SJSA1 (cell line): ENCODE data around the gene ZCCHC2. TPM values are rescaled to one million over a fixed set of nuclear protein-coding genes. Genes with fewer than 3 reads are reported as not detected.

Experiments
- DNase-seq, 2 experiments: peaks; one replicate each; pipeline ENCODE4 v3.0.0-alpha.2; 2015 to 2020; ENCODE audit warnings: low spot score in 2 of 2, low read depth in 1 of 2
- H3K27ac ChIP-seq: fragments of 250-450 bp; sonication (Bioruptor Pico); 2 replicates; pipeline ENCODE4 v1.5.1; 2020; ENCODE audit warnings: mild to moderate bottlenecking, moderate library complexity
- H3K27me3 ChIP-seq: fragments of 250-450 bp; sonication (Bioruptor Pico); replicated peaks from 2 replicates; pipeline ENCODE4 v1.5.1; 2020; ENCODE audit warnings: mild to moderate bottlenecking, moderate library complexity
- H3K36me3 ChIP-seq: fragments of 250-450 bp; sonication (Bioruptor Pico); 2 replicates; pipeline ENCODE4 v1.5.1; 2020; ENCODE audit warnings: mild to moderate bottlenecking
- H3K4me1 ChIP-seq: fragments of 250-450 bp; sonication (Bioruptor Pico); replicated peaks from 2 replicates; pipeline ENCODE4 v1.6.1; 2021; ENCODE audit warnings: mild to moderate bottlenecking
- H3K4me3 ChIP-seq: fragments of 250-450 bp; sonication (Bioruptor Pico); 2 replicates; pipeline ENCODE4 v1.5.1; 2020; ENCODE audit warnings: mild to moderate bottlenecking
- H3K9me3 ChIP-seq: fragments of 250-450 bp; sonication (Bioruptor Pico); replicated peaks from 2 replicates; pipeline ENCODE4 v1.5.1; 2020; ENCODE audit warnings: mild to moderate bottlenecking
- total RNA-seq: library from RNA; depleted of rRNA; stranded (reverse); fragments of >200 nt; shearing (Covaris generic); gene quantifications from 2 replicates; pipeline ENCODE4 v1.2.3, GENCODE V29; 2014; rRNA removed

ZCCHC2 gene
- total RNA-seq, result 2.9 and 3.3 TPM in 2 replicates

- peak within 1 kb of the TSS; percentile 67 for H3K27ac ChIP-seq
- H3K9me3 ChIP-seq, result no peaks in the 10 kb centered on the region
- H3K4me1 ChIP-seq, result peaks cover 26% of the 10 kb centered on the region
- DNase-seq, result peak; percentile 97 to 100
- peaks cover 11% of the 10 kb centered on the region for H3K27me3 ChIP-seq
- H3K36me3 ChIP-seq, result peaks cover 7% of the 10 kb centered on the region; the same call in 1 of the 2 replicates
- peak within 1 kb of the TSS; percentile 87 for H3K4me3 ChIP-seq
Measured at GRCh38 chr18:62522504-62523254, at the start of gene ZCCHC2. Gene ZCCHC2 (plus strand): TSS chr18:62523025. CDS start chr18:62523425, 400 bp downstream.

DNA sequence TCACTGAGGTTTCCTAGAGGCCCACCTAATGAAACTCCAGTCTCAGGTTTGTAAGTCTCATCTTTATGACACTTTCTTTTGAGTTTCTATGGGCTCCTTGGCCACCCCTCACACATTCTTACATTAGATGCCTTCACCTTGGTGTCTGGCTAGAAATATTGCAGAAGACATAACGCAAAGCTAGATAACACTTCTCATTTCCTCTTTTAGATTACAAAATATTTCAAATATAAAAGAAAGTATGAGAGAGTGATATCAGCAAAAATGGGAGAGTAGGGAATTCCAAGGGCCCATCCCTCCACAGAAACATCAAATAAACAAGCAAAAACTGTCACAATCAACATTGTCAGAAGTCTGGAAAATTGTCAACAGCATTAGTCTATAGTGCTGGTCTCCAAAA is 43.3 kb upstream of the ZCCHC2 start:
- DNase-seq, result no peak
- H3K4me3 ChIP-seq, result no peak overlapping the region
- H3K9me3 ChIP-seq, result no peaks in the 10 kb centered on the region
- H3K4me1 ChIP-seq, result no peaks in the 10 kb centered on the region
- H3K27me3 ChIP-seq, result 0 out of 2 replicates have a peak, but pooled peaks cover 2% of the 10 kb centered on the region
- H3K27ac ChIP-seq, result no peak overlapping the region
- H3K36me3 ChIP-seq, result no peaks in the 10 kb centered on the region

DNA sequence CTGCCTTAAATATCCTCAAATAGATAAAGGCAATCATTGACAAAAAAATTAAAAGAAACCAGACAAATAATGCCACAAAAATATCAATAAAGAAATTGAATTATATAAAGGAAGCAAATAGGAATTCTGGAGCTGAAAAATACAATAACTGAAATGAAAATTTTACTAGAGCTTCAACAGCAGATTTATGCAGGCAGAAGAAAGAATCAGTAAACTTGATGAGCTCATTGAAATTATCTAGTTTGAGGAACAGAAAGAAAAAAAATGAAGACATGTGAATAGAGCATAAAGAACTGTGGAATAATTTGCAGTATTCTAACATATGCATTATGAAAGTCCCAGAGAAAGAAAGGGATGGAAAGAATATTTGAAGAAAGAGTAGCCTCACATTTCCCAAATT is 41.9 kb upstream of the ZCCHC2 start:
- Histone ChIP-seq H3K27ac (no peak overlapping the region), H3K4me1 (no peaks in the 10 kb centered on the region), H3K27me3 (0 out of 2 replicates have a peak, but pooled peaks cover 2% of the 10 kb centered on the region), H3K4me3 (no peak overlapping the region), H3K36me3 (no peaks in the 10 kb centered on the region), H3K9me3 (no peaks in the 10 kb centered on the region)
- no peak for DNase-seq

DNA sequence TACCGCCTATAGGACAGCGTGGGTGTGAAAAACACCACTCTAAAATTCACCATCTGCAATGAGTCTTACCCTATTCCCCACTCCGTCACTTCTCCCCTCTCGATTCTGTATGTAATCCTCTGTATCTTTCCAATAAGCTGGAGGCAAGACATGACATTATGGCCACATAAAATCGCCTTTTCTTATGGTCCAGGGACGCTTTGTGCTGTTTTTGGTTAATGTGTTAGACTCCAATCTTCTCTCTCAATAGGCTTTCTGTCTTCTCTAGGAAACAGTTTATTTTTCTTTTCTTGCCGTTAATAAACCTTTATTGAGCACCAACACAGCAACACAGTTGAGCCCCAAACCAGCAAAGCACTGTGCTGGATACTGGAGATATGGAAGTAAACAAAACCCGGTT is 37.9 kb upstream of the ZCCHC2 start:
- Histone ChIP-seq H3K4me3 (no peak overlapping the region), H3K36me3 (no peaks in the 10 kb centered on the region), H3K4me1 (no peaks in the 10 kb centered on the region), H3K27me3 (no peaks in the 10 kb centered on the region), H3K9me3 (no peaks in the 10 kb centered on the region), H3K27ac (no peak overlapping the region)
- DNase-seq, result no peak

GRCh38 chr18:62485684-62486083 is 37.1 kb upstream of the ZCCHC2 start:
- no peaks in the 10 kb centered on the region for H3K27me3 ChIP-seq
- no peak overlapping the region for H3K4me3 ChIP-seq
- H3K9me3 ChIP-seq, result no peaks in the 10 kb centered on the region
- peak in 1 of 2 experiments; percentile 44 for DNase-seq
- H3K27ac ChIP-seq, result no peak overlapping the region
- no peaks in the 10 kb centered on the region for H3K36me3 ChIP-seq
- no peaks in the 10 kb centered on the region for H3K4me1 ChIP-seq

DNA sequence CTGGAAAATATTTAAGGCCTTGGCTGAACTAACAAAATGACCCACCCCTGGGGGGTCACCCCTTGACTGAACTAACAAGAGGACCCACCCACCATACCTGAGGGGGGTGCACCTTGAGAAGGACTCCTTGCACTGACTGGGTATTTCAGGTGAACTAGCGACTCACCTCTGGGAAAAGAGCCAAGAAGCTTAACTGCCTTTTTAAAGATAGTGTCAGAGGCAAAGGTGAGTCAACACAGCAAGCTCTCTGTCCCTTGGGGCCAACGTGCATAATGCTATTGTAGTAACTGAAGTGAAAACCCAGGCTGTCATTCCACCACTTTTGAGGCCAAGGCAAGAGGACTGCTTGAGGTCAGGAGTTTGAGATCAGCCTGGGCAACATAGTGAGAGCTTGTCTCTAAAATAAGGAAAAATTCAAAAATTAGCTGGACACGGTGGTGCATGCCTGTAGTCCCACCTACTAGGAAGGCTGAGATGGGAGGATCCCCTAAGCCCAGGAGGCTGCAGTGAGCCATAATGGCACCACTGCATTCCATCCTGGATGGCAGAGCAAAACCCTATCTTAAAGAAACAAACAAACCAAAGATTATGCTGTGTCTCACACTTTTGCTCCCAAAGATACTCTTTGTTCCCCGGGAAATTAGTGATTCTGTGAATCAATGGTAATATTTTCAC is 36.4 kb upstream of the ZCCHC2 start:
- peak in 1 of 2 experiments; percentile 6 for DNase-seq
- H3K4me3 ChIP-seq, result no peak overlapping the region
- H3K9me3 ChIP-seq, result no peaks in the 10 kb centered on the region
- H3K4me1 ChIP-seq, result no peaks in the 10 kb centered on the region
- H3K27ac ChIP-seq, result no peak overlapping the region
- H3K27me3 ChIP-seq, result no peaks in the 10 kb centered on the region
- no peaks in the 10 kb centered on the region for H3K36me3 ChIP-seq

- no peak overlapping the region for H3K4me3 ChIP-seq
- no peaks in the 10 kb centered on the region for H3K27me3 ChIP-seq
- DNase-seq, result no peak
- H3K27ac ChIP-seq, result no peak overlapping the region
- H3K36me3 ChIP-seq, result no peaks in the 10 kb centered on the region
- no peaks in the 10 kb centered on the region for H3K4me1 ChIP-seq
- H3K9me3 ChIP-seq, result no peaks in the 10 kb centered on the region
Measured at GRCh38 chr18:62487161-62487560, 35.7 kb upstream of the ZCCHC2 start.

GRCh38 chr18:62490967-62491695 is 31.7 kb upstream of the ZCCHC2 start:
- no peak for DNase-seq
- Histone ChIP-seq H3K36me3 (no peaks in the 10 kb centered on the region), H3K27ac (no peak overlapping the region), H3K4me1 (no peaks in the 10 kb centered on the region), H3K9me3 (no peaks in the 10 kb centered on the region), H3K4me3 (no peak overlapping the region), H3K27me3 (no peaks in the 10 kb centered on the region)

GRCh38 chr18:62493033-62493862 is 29.6 kb upstream of the ZCCHC2 start:
- Histone ChIP-seq H3K27ac (no peak overlapping the region), H3K36me3 (no peaks in the 10 kb centered on the region), H3K9me3 (no peaks in the 10 kb centered on the region), H3K4me3 (no peak overlapping the region), H3K4me1 (no peaks in the 10 kb centered on the region), H3K27me3 (peaks cover 1% of the 10 kb centered on the region; the same call in 1 of the 2 replicates)
- no peak for DNase-seq

- no peaks in the 10 kb centered on the region for H3K9me3 ChIP-seq
- DNase-seq, result no peak
- H3K36me3 ChIP-seq, result no peaks in the 10 kb centered on the region
- no peaks in the 10 kb centered on the region for H3K4me1 ChIP-seq
- no peak overlapping the region for H3K4me3 ChIP-seq
- H3K27me3 ChIP-seq, result peaks cover 5% of the 10 kb centered on the region; the same call in 1 of the 2 replicates
- H3K27ac ChIP-seq, result no peak overlapping the region
Measured at GRCh38 chr18:62494764-62495163, 28.1 kb upstream of the ZCCHC2 start.

- H3K4me1 ChIP-seq, result no peaks in the 10 kb centered on the region
- no peak overlapping the region for H3K4me3 ChIP-seq
- no peaks in the 10 kb centered on the region for H3K36me3 ChIP-seq
- no peak for DNase-seq
- H3K27me3 ChIP-seq, result peaks cover 5% of the 10 kb centered on the region; the same call in 1 of the 2 replicates
- no peak overlapping the region for H3K27ac ChIP-seq
- no peaks in the 10 kb centered on the region for H3K9me3 ChIP-seq
Measured at GRCh38 chr18:62496262-62496661, 26.6 kb upstream of the ZCCHC2 start.

DNA sequence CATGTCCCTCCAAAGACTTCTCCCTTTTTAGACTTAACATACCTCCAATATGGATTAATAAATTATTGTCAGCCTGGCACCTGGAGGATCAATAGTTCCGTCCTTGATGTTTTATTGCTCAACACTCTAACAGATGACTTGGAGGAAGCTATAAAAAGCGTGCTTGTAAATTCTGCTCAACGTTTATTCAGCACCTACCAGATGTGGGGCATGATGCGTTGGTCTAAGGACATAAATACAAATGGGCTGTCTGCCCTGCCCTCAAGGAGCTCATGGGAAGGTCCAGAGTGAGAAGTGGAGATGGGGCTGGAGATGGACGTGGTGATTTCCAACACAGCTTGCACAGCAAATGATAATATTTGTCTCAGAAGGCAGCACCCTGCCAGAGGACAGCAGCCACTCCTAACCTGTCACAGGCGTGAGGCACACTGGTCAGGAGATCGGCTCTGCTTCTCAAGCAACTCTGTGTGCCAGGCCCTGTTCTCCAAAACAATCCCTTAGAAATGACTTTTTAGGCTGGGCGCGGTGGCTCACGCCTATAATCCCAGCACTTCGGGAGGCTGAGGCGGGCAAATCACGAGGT is 25.5 kb upstream of the ZCCHC2 start:
- H3K36me3 ChIP-seq, result no peaks in the 10 kb centered on the region

More for the DNA sequence above, 25.5 kb upstream of the ZCCHC2 start:
- Histone ChIP-seq H3K9me3 (no peaks in the 10 kb centered on the region), H3K27ac (no peak overlapping the region), H3K4me1 (no peaks in the 10 kb centered on the region), H3K27me3 (peaks cover 5% of the 10 kb centered on the region; the same call in 1 of the 2 replicates), H3K4me3 (no peak overlapping the region)
- no peak for DNase-seq
